Bronchus fibroblast of lung (primary cell): ENCODE measurements around the gene ZNF808. TPM values are rescaled to one million over a fixed set of nuclear protein-coding genes. Genes with fewer than 3 reads are reported as not detected.

Source experiments
- total RNA-seq: library from RNA; depleted of rRNA; stranded (reverse); fragments of >200 nt; gene quantifications from 2 replicates; pipeline ENCODE4 v1.2.3, GENCODE V29; 2015

ZNF808 gene
- 5.6 and 5.7 TPM in 2 replicates for total RNA-seq

GRCh38 chr19:52527134-52527955, at the start of gene ZNF808:
TSS of gene ZNF808 (plus strand) at chr19:52527668. CDS start at chr19:52543285, 15,617 bp downstream.

GRCh38 chr19:52570000-52570861, 42.8 kb downstream of the ZNF808 start, which contains the start of gene ZNF701:
TSS of gene ZNF701 (plus strand) at chr19:52570287. CDS start at chr19:52574148, 3,861 bp downstream.

Other genes with a start within 250 kb of the ZNF808 start
- gene ZNF480, start 230.5 kb upstream of the ZNF808 start, total RNA-seq: 4.0 and 5.0 TPM in 2 replicates
- 1.5 and 1.8 TPM in 2 replicates for gene ZNF610, start 191.4 kb upstream of the ZNF808 start, total RNA-seq
- 9.8 and 14.6 TPM in 2 replicates for gene ZNF880, start 157.7 kb upstream of the ZNF808 start, total RNA-seq
- 5.8 and 6.1 TPM in 2 replicates for gene ZNF528, start 129.8 kb upstream of the ZNF808 start, total RNA-seq
- not detected in 2 replicates for gene ZNF534, start 98.5 kb upstream of the ZNF808 start, total RNA-seq
- gene ZNF578, start 74.1 kb upstream of the ZNF808 start, total RNA-seq: 0.74 and 0.84 TPM in 2 replicates
- gene ZNF701, start 42.6 kb downstream of the ZNF808 start, total RNA-seq: 4.0 and 5.2 TPM in 2 replicates
- 11.9 and 16.5 TPM in 2 replicates for gene ZNF83, start 110.7 kb downstream of the ZNF808 start, total RNA-seq
- 2.8 and 5.7 TPM in 2 replicates for gene ZNF611, start 207.4 kb downstream of the ZNF808 start, total RNA-seq